ENCODE results near the gene COL11A2.
"Not testable (repeated sequence)": the region's sequence is repeated elsewhere in the genome, so short reads cannot be mapped to it uniquely, and the experiment has no call there.

The COL11A2 gene

GRCh38 chr6:33156561-33156960 lies 35.7 kb downstream of the COL11A2 start:
- no peak for DNase-seq (ENCODE audit: low read depth, low spot score)

GRCh38 chr6:33154349-33154748 lies 37.9 kb downstream of the COL11A2 start:
- DNase-seq (ENCODE audit: low read depth, low spot score), result no peak

GRCh38 chr6:33151050-33151449 lies 41.2 kb downstream of the COL11A2 start:
- DNase-seq (ENCODE audit: low read depth, low spot score), result no peak

GRCh38 chr6:33150560-33150959 lies 41.7 kb downstream of the COL11A2 start:
- DNase-seq (ENCODE audit: low read depth, low spot score), result not testable (repeated sequence)

- no peak for DNase-seq (ENCODE audit: low read depth, low spot score)
These were observed 44.2 kb downstream of the COL11A2 start for GRCh38 chr6:33147807-33148666.

GRCh38 chr6:33144373-33144772 lies 47.9 kb downstream of the COL11A2 start:
- DNase-seq (ENCODE audit: low read depth, low spot score), result no peak

GRCh38 chr6:33143113-33143770 lies 49.0 kb downstream of the COL11A2 start:
- DNase-seq (ENCODE audit: low read depth, low spot score), result no peak

- DNase-seq (ENCODE audit: low read depth, low spot score), result no peak
These were observed 49.7 kb downstream of the COL11A2 start for GRCh38 chr6:33142501-33143070.

- no peak for DNase-seq (ENCODE audit: low read depth, low spot score)
These were observed 51.7 kb downstream of the COL11A2 start for GRCh38 chr6:33140556-33140955.

- no peak for DNase-seq (ENCODE audit: low read depth, low spot score)
These were observed 52.6 kb downstream of the COL11A2 start for GRCh38 chr6:33139596-33140206.

GRCh38 chr6:33136310-33136900 lies 55.9 kb downstream of the COL11A2 start:
- DNase-seq (ENCODE audit: low read depth, low spot score), result no peak

- DNase-seq (ENCODE audit: low read depth, low spot score), result no peak
These were observed 60.2 kb downstream of the COL11A2 start for GRCh38 chr6:33132081-33132524.

- no peak for DNase-seq (ENCODE audit: low read depth, low spot score)
These were observed 63.9 kb downstream of the COL11A2 start for GRCh38 chr6:33128318-33128717.

GRCh38 chr6:33126101-33126714 lies 66.1 kb downstream of the COL11A2 start:
- peak; percentile 27 for DNase-seq (ENCODE audit: low read depth, low spot score)

GRCh38 chr6:33124947-33125346 lies 67.3 kb downstream of the COL11A2 start:
- no peak for DNase-seq (ENCODE audit: low read depth, low spot score)

GRCh38 chr6:33124525-33124901 lies 67.8 kb downstream of the COL11A2 start:
- no peak for DNase-seq (ENCODE audit: low read depth, low spot score)

- DNase-seq (ENCODE audit: low read depth, low spot score), result no peak
These were observed 68.3 kb downstream of the COL11A2 start for GRCh38 chr6:33123732-33124524.

GRCh38 chr6:33123181-33123580 lies 69.1 kb downstream of the COL11A2 start:
- DNase-seq (ENCODE audit: low read depth, low spot score), result no peak

- DNase-seq (ENCODE audit: low read depth, low spot score), result no peak
These were observed 72.3 kb downstream of the COL11A2 start for GRCh38 chr6:33120001-33120400.

- DNase-seq (ENCODE audit: low read depth, low spot score), result no peak
These were observed 73.6 kb downstream of the COL11A2 start for GRCh38 chr6:33118525-33119123.

Measured in activated naive CD8-positive, alpha-beta T cell treated with anti-CD3 and anti-CD28 coated beads, Interleukin-2, amount 50 U/mL, for 16 hours (primary cell).